Measurements from ENCODE around the gene HLCS. TPM values are rescaled to one million over a fixed set of nuclear protein-coding genes. Genes with fewer than 3 reads are reported as not detected.

The HLCS gene
- total and polyA plus RNA-seq, 2 donors (not counting 1 experiment from before 2014, with no cell fraction given): 23.1 to 40.0 TPM

- Histone ChIP-seq H3K36me3 (ENCODE audit: control insufficient read depth, insufficient read depth, low read length) (no peaks in the 10 kb centered on the region), H3K4me1 (ENCODE audit: control insufficient read depth, extremely low read depth, insufficient read depth, low read length) (no peaks in the 10 kb centered on the region), H3K4me3 (replicated peaks in 1 of 4; ENCODE audit: control extremely low read depth in 1 of 4, insufficient read depth in 1 of 4, low read depth in 3 of 4, low read length in 4 of 4) (no peak overlapping the region), H3K9ac (ENCODE audit: insufficient read depth, low read length) (no peak overlapping the region), H3K27ac (ENCODE audit: insufficient read depth, low read length) (no peak overlapping the region), H3K4me2 (ENCODE audit: extremely low read depth, insufficient read depth, low read length) (no peak overlapping the region), H2AFZ (ENCODE audit: low read length) (no peak overlapping the region), H3K79me2 (ENCODE audit: control insufficient read depth, insufficient read depth, low read length) (no peaks in the 10 kb centered on the region), H4K20me1 (ENCODE audit: control insufficient read depth, extremely low read depth, insufficient read depth, low read length) (no peaks in the 10 kb centered on the region), H3K27me3 (ENCODE audit: control insufficient read depth, insufficient read depth, low read length) (no peaks in the 10 kb centered on the region), H3K9me3 (ENCODE audit: control insufficient read depth, insufficient read depth, low read depth, low read length) (no peaks in the 10 kb centered on the region)
- TF ChIP-seq CTCF (conservative IDR thresholded peaks at IDR 0.05 in 1 of 2, IDR thresholded peaks at IDR 0.05 in 1 of 2; ENCODE audit: low read depth in 1 of 2, low read length in 2 of 2) (no peak), EZH2 (IDR thresholded peaks at IDR 0.05; ENCODE audit: low read length, missing control alignments) (no peak)
- DNase-seq (ENCODE audit: low read depth in 2 of 2): no peak
Measured at GRCh38 chr21:36893581-36893980, 72.9 kb downstream of the HLCS start.

- no peaks in the 10 kb centered on the region for H4K20me1 ChIP-seq (ENCODE audit: control insufficient read depth, extremely low read depth, insufficient read depth, low read length)
- H3K36me3 ChIP-seq (ENCODE audit: control insufficient read depth, insufficient read depth, low read length): no peaks in the 10 kb centered on the region
- H3K79me2 ChIP-seq (ENCODE audit: control insufficient read depth, insufficient read depth, low read length): no peaks in the 10 kb centered on the region
- no peaks in the 10 kb centered on the region for H3K4me1 ChIP-seq (ENCODE audit: control insufficient read depth, extremely low read depth, insufficient read depth, low read length)
- no peak for DNase-seq (ENCODE audit: low read depth in 2 of 2)
- no peaks in the 10 kb centered on the region for H3K27me3 ChIP-seq (ENCODE audit: control insufficient read depth, insufficient read depth, low read length)
- no peak overlapping the region for H2AFZ ChIP-seq (ENCODE audit: low read length)
- H3K9ac ChIP-seq (ENCODE audit: insufficient read depth, low read length): no peak overlapping the region
- H3K9me3 ChIP-seq (ENCODE audit: control insufficient read depth, insufficient read depth, low read depth, low read length): no peaks in the 10 kb centered on the region
- H3K4me2 ChIP-seq (ENCODE audit: extremely low read depth, insufficient read depth, low read length): no peak overlapping the region
- H3K27ac ChIP-seq (ENCODE audit: insufficient read depth, low read length): no peak overlapping the region
- H3K4me3 ChIP-seq (replicated peaks in 1 of 4; ENCODE audit: control extremely low read depth in 1 of 4, insufficient read depth in 1 of 4, low read depth in 3 of 4, low read length in 4 of 4): no peak overlapping the region
- no peak for TF ChIP-seq CTCF (conservative IDR thresholded peaks at IDR 0.05 in 1 of 2, IDR thresholded peaks at IDR 0.05 in 1 of 2; ENCODE audit: low read depth in 1 of 2, low read length in 2 of 2)
- no peak for TF ChIP-seq EZH2 (IDR thresholded peaks at IDR 0.05; ENCODE audit: low read length, missing control alignments)
Measured at GRCh38 chr21:36892201-36892600, 74.3 kb downstream of the HLCS start.

- no peak overlapping the region for H3K4me3 ChIP-seq (replicated peaks in 1 of 4; ENCODE audit: control extremely low read depth in 1 of 4, insufficient read depth in 1 of 4, low read depth in 3 of 4, low read length in 4 of 4)
- DNase-seq (ENCODE audit: low read depth in 2 of 2): peak in 1 of 2 donors; percentile 56
Measured at GRCh38 chr21:36891692-36892091, 74.8 kb downstream of the HLCS start.

More at GRCh38 chr21:36891692-36892091, 74.8 kb downstream of the HLCS start:
- H3K9me3 ChIP-seq (ENCODE audit: control insufficient read depth, insufficient read depth, low read depth, low read length): no peaks in the 10 kb centered on the region
- H2AFZ ChIP-seq (ENCODE audit: low read length): no peak overlapping the region
- no peaks in the 10 kb centered on the region for H3K4me1 ChIP-seq (ENCODE audit: control insufficient read depth, extremely low read depth, insufficient read depth, low read length)
- no peaks in the 10 kb centered on the region for H3K79me2 ChIP-seq (ENCODE audit: control insufficient read depth, insufficient read depth, low read length)
- H3K36me3 ChIP-seq (ENCODE audit: control insufficient read depth, insufficient read depth, low read length): no peaks in the 10 kb centered on the region
- H3K27ac ChIP-seq (ENCODE audit: insufficient read depth, low read length): no peak overlapping the region
- no peak overlapping the region for H3K9ac ChIP-seq (ENCODE audit: insufficient read depth, low read length)
- no peak overlapping the region for H3K4me2 ChIP-seq (ENCODE audit: extremely low read depth, insufficient read depth, low read length)
- TF ChIP-seq CTCF (conservative IDR thresholded peaks at IDR 0.05 in 1 of 2, IDR thresholded peaks at IDR 0.05 in 1 of 2; ENCODE audit: low read depth in 1 of 2, low read length in 2 of 2): no peak
- no peak for TF ChIP-seq EZH2 (IDR thresholded peaks at IDR 0.05; ENCODE audit: low read length, missing control alignments)
- no peaks in the 10 kb centered on the region for H4K20me1 ChIP-seq (ENCODE audit: control insufficient read depth, extremely low read depth, insufficient read depth, low read length)
- no peaks in the 10 kb centered on the region for H3K27me3 ChIP-seq (ENCODE audit: control insufficient read depth, insufficient read depth, low read length)
